ENCODE data around the gene ZNF283.

The ZNF283 gene

DNA sequence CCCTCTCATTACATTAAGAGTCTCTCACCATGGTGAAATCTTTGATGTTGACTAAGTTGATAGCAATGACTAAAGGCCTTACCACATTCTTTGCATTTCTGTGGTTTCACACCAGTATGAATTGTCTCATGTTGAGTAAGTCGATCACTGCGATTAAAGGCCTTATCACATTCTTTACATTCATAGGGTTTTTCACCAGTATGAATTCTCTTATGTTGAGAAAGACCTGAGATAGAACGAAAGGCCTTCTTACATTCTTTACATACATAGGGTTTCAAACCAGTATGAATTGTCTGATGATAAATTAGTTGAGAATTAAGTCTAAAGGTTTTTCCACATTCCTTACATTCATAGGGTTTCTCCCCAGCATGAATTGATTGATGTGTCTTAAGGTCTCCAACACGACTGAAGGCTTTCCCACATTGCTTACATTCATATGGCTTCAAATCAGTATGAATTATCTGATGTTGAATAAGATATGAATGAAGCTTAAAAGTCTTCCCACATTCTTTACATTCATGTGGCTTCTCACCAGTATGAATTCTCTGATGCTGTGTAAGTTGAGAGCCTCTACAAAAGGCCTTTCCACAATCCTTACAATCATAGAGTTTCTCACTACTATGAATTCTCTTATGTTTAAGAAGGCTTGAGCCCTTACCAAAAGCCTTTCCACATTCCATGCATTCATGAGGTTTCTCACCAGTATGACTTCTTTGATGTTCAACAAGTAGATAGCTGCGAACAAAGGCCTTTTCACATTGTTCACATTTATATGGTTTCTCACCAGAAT is 45.6 kb downstream of the ZNF283 start:
- DNase-seq = no peak

DNA sequence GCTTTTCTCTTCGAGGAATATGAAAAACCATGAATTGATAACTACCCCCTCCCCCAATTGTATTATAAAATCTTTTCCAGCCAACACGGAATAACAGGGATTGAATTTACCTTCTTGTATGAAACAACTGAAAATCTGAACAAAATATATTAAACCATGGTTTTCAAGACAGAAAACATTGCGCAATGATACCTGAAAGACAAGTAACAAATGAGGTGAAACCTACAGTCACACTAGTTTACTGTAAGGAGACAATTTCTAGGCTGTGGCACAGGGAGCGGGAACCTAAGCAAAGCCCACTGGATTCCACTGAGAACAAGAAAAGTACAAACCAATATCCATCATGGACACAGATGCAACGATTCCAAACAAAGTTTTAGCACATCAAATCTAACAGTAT is 53.4 kb downstream of the ZNF283 start:
- no peak for DNase-seq

DNA sequence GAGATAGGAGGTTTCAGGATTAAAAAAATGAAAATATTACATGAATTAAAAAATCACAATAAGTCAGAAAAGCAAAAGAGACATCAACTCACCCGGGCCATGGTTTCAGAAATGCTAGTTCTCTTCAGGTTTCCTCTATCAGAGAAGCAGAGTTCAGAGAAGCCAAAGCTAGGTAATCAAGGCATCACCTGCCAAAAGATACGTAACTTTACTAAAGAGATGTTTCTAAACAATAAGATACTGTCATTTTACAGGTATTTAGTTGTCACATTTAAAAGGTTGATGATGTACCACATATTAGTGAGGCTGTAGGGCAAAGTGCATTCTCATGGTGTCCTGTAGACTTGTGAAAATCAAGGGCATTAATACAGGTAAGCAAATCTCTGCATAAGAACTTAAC is 56.7 kb downstream of the ZNF283 start, which contains the start of gene ZNF404:
Gene ZNF404, minus strand, starts transcription at position 101 of the 400 bp plus-strand sequence.
- DNase-seq = no peak

DNA sequence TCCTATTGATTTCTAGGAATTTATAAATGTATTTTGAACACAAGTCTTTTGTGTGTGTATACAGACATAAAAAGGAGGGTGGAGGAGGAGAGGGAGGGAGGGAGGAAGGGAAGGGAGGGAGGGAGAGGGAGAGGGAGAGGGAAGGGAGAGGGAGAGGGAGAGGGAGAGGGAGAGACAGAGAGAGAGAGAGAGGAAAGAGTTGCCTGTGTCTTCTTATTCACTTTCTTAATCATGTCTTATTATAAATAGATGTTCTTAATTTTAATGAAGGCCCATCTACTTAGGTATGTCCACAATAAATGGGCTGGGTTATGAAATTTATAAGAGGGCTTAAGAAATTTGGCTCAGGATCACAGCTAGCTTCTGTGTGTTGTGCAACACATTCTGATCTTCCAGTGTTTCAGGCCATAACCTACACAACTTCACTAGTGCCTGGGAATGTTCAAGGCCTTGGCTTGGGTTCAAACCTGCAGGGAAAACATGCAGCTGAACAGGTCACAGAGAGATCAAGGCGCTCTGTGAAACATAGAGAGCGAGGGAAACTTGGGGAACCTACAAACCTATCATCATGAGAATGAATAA is 68.7 kb downstream of the ZNF283 start:
- DNase-seq = no peak

Data from right hindlimb (tissue), 1 donor.